A549 (cell line): ENCODE data around the gene PI16. TPM values are rescaled to one million over a fixed set of nuclear protein-coding genes. Genes with fewer than 3 reads are reported as not detected.
"Not testable (repeated sequence)": the region's sequence is repeated elsewhere in the genome, so short reads cannot be mapped to it uniquely, and the experiment has no call there.

ENCODE experiments used
- ATAC-seq, 2 experiments: fragments of 200-7000 bp in 1 of 2; fragments of >200 bp in 1 of 2; cut with Nextera tagmentation in 1 of 2; cut with Tn5 transposase in 1 of 2; 3 replicates each; pipeline versions ENCODE4 v1.8.0 to v1.9.1; 2018 to 2020; ENCODE audit warnings: mild to moderate bottlenecking in 1 of 2, moderate library complexity in 1 of 2
- CTCF ChIA-PET: fragments of 300-600 bp; sonication (Branson Sonifier 250); formaldehyde crosslinking; extraction: SDS; loops from one replicate; lab custom pipeline; 2021; ENCODE audit warnings: antibody characterized with exemption, inconsistent platforms; lab: Yijun Ruan, JAX
- POLR2A ChIA-PET: fragments of 350-600 bp; formaldehyde crosslinking; extraction: SDS; loops from one replicate; lab custom pipeline; 2021; ENCODE audit warnings: antibody characterized with exemption, inconsistent platforms; lab: Yijun Ruan, JAX
- DNase-seq, 2 experiments: peaks; one replicate each; pipeline versions ENCODE4 v3.0.0 to v3.0.0-alpha.2; 2011 to 2016; ENCODE audit warnings: low read depth in 1 of 2, low spot score in 1 of 2
- FAIRE-seq: peaks from 2 replicates; lab custom pipeline; 2011; peaks lifted over from hg19 to GRCh38; lab: Jason Lieb, UNC
- H3K27ac ChIP-seq, 2 experiments: fragments of >200 bp; sonication (Bioruptor Twin); formaldehyde crosslinking; 3 replicates each; pipeline ENCODE4 v1.5.1; 2016 to 2017
- H3K4me1 ChIP-seq: fragments of >200 bp; sonication (Bioruptor Twin); formaldehyde crosslinking; 3 replicates; pipeline ENCODE4 v1.6.1; 2016
- H3K4me2 ChIP-seq: fragments of >200 bp; sonication (Bioruptor Twin); formaldehyde crosslinking; 3 replicates; pipeline ENCODE4 v1.6.1; 2016
- H3K4me3 ChIP-seq: fragments of >200 bp; sonication (Bioruptor Twin); formaldehyde crosslinking; 3 replicates; pipeline ENCODE4 v1.5.1; 2016
- H3K9me3 ChIP-seq: fragments of >200 bp; sonication (Bioruptor Twin); formaldehyde crosslinking; 3 replicates; pipeline ENCODE4 v1.6.1; 2016
- BHLHE40 ChIP-seq: IDR thresholded peaks from 2 replicates; pipeline ENCODE4 v1.6.1; 2012; ENCODE audit warnings: low read depth, low read length, inconsistent platforms
- CBX2 ChIP-seq: fragments of 200-600 bp; sonication (generic); IDR thresholded peaks from 2 replicates; pipeline ENCODE4 v1.6.1; 2016; ENCODE audit warnings: low read depth, mild to moderate bottlenecking, borderline replicate concordance
- CBX8 ChIP-seq: fragments of 200-600 bp; sonication (generic); IDR thresholded peaks from 2 replicates; pipeline ENCODE4 v1.6.1; 2016
- ESRRA ChIP-seq: fragments of 150-350 bp; IDR thresholded peaks from 2 replicates; pipeline ENCODE4 v1.6.1; 2014; ENCODE audit warnings: mild to moderate bottlenecking, low read length, borderline replicate concordance
- FOSB ChIP-seq: fragments of 250-450 bp; sonication (Bioruptor Pico); IDR thresholded peaks from 2 replicates; pipeline ENCODE4 v1.5.0; 2020; ENCODE audit warnings: mild to moderate bottlenecking, moderate library complexity
- HOXA7 ChIP-seq: fragments of 250-450 bp; sonication (Bioruptor Pico); IDR thresholded peaks from 2 replicates; pipeline ENCODE4 v1.5.0; 2020; ENCODE audit warnings: mild to moderate bottlenecking, moderate library complexity
- JUNB ChIP-seq: fragments of >200 bp; sonication (Bioruptor Twin); formaldehyde crosslinking; IDR thresholded peaks from 2 replicates; pipeline ENCODE4 v1.6.1; 2016
- MAFK ChIP-seq: fragments of 450-650 bp; IDR thresholded peaks from 2 replicates; pipeline ENCODE4 v1.6.1; 2014; ENCODE audit not compliant: partially characterized antibody
- MYC ChIP-seq: IDR thresholded peaks from 2 replicates; pipeline ENCODE4 v1.6.1; 2012; ENCODE audit warnings: mild to moderate bottlenecking, inconsistent platforms, low read length, improper control_type of control experiment, borderline replicate concordance
- NFE2L2 ChIP-seq: fragments of 150-350 bp; conservative IDR thresholded peaks from 2 replicates; pipeline ENCODE4 v1.6.1; 2014; ENCODE audit warnings: low read length
- NR3C1 ChIP-seq: fragments of >200 bp; sonication (Bioruptor Twin); formaldehyde crosslinking; IDR thresholded peaks from 3 replicates; pipeline ENCODE4 v1.6.1; 2017
- RCOR1 ChIP-seq: fragments of 150-350 bp; IDR thresholded peaks from 2 replicates; pipeline ENCODE4 v1.6.1; 2014; ENCODE audit warnings: antibody characterized with exemption, low read length, low read depth
- RFX5 ChIP-seq: fragments of 450-650 bp; IDR thresholded peaks from 2 replicates; pipeline ENCODE4 v1.7.1; 2014; ENCODE audit warnings: antibody characterized with exemption, mild to moderate bottlenecking, moderate library complexity
- RNF2 ChIP-seq: fragments of 200-600 bp; sonication (generic); IDR thresholded peaks from 2 replicates; pipeline ENCODE4 v1.6.1; 2016; ENCODE audit warnings: low read depth, mild to moderate bottlenecking, antibody characterized with exemption, moderate library complexity, borderline replicate concordance
- ZFP36 ChIP-seq: fragments of 450-650 bp; IDR thresholded peaks from 2 replicates; pipeline ENCODE4 v1.6.1; 2014; ENCODE audit warnings: borderline replicate concordance; ENCODE audit not compliant: partially characterized antibody
- ZSCAN20 ChIP-seq: fragments of 250-450 bp; sonication (Bioruptor Pico); IDR thresholded peaks from 2 replicates; pipeline ENCODE4 v1.8.0; 2022; ENCODE audit warnings: mild to moderate bottlenecking, moderate library complexity
- WGBS: methylation state at CpG from one replicate; pipeline ENCODE4 v1.1.6; 2017; ENCODE audit errors: missing lambda C conversion rate; 5-methylcytosine and 5-hydroxymethylcytosine counted together
- polyA plus RNA-seq, 4 experiments: library from polyadenylated mRNA; depleted of rRNA in 3 of 4; stranded (reverse); fragments of >200 nt; fragmentation: RNase III in 1 of 4; extraction: RNeasy Plus Mini Kit Qiagen cat#74134 plus additional on column Dnase treatment in 1 of 4; gene quantifications; 2 replicates in 3 of 4; 3 replicates in 1 of 4; pipeline ENCODE4 v1.2.3, GENCODE V29; 2011 to 2017
- TF ChIP-seq, protein P1 (sequence below): fragments of >200 bp; sonication (Bioruptor Twin); formaldehyde crosslinking; IDR thresholded peaks from 3 replicates; pipeline ENCODE4 v1.5.1; 2016
- TF ChIP-seq, protein P2 (sequence below): fragments of 150-350 bp; IDR thresholded peaks from 2 replicates; pipeline ENCODE4 v1.6.1; 2014; ENCODE audit warnings: low read depth, mild to moderate bottlenecking, low read length

Gene PI16
- polyA plus RNA-seq, 2 of the 4 experiments (the other 2 are of a cell fraction) = not detected

DNA sequence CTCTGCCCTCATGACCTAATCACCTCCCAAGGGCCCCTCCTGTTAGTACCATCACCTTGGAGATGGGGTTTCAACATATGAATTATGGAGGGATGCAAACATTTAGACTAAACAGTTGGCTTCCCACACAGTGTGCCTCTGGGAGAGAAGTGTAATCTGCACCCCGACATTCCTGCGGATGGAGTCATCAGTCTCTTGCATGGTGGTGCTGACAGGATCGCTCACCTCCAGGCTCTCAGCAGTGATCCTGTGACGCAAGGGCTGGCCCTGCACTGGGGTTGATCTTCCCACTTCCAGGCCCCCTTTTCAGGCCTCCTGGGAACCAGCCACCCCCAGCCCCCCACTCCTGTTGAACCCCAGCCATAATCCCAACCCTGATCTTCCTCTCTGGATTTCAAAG is 16.0 kb upstream of the PI16 start (continued):
- no peak for TF ChIP-seq RNF2

DNA sequence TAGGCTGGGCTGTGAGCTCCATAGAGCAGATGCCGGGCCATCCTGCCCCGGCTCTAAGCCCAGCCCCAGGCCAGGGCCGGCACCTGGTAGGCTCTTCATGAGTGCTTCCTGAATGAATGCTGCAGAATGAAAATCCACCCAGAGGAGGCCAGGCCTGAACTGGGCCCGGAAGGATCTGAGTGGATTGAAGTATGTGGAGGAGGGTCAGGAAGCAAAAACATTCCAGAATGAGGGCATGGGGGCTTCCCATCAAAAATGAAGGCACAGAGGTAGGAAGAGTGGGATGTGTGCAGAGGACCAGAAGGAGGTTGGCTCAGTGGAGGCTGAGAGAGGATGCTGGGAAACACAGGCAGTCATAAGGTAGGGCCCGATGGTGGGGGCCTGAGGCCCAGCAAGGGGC is 15.5 kb upstream of the PI16 start:
- H3K9me3 ChIP-seq, CTCF ChIA-PET, H3K4me2 ChIP-seq, POLR2A ChIA-PET, ATAC-seq, DNase-seq, FAIRE-seq, H3K4me3 ChIP-seq, H3K4me1 ChIP-seq, H3K27ac ChIP-seq: not testable (repeated sequence)
- 87% methylated on average over 2 of the region's 5 CpGs for WGBS

DNA sequence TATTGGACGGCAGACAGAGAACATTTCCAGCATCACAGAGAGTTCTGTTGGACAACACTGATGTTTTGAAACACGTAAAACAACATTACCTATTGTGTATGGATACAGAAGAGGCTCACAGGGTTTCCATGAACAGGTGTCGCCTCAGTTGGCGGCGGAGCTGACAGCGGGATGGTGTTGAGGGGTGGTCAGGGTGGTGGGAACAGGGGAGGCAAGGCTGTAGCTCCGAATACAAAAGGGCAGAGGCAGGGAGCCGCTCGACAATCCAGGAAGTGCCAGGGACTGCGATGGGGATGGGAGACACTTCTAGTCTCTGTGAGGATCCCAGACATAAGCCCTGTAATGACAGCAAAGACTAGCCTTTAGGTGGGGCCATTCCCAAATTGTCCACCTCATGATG is 14.5 kb upstream of the PI16 start:
- Histone ChIP-seq H3K4me2 (no peak overlapping the region), H3K4me1 (no peaks in the 10 kb centered on the region), H3K9me3 (no peaks in the 10 kb centered on the region), H3K27ac (no peak overlapping the region), H3K4me3 (no peak overlapping the region)
- DNase-seq (no peak), FAIRE-seq (no peak), ATAC-seq (no peak; a peak in 1 of 6 replicates)
- TF ChIP-seq ZSCAN20 (no peak), MYC (no peak), NR3C1 (no peak), RCOR1 (no peak), HOXA7 (CRISPR knock-in tag) (no peak), ZFP36 (no peak), RFX5 (no peak), ESRRA (no peak), NFE2L2 (no peak), JUNB (no peak), MAFK (no peak), CBX2 (no peak), BHLHE40 (no peak), CBX8 (no peak), FOSB (CRISPR knock-in tag) (no peak)
- TF ChIP-seq, protein P1, sequence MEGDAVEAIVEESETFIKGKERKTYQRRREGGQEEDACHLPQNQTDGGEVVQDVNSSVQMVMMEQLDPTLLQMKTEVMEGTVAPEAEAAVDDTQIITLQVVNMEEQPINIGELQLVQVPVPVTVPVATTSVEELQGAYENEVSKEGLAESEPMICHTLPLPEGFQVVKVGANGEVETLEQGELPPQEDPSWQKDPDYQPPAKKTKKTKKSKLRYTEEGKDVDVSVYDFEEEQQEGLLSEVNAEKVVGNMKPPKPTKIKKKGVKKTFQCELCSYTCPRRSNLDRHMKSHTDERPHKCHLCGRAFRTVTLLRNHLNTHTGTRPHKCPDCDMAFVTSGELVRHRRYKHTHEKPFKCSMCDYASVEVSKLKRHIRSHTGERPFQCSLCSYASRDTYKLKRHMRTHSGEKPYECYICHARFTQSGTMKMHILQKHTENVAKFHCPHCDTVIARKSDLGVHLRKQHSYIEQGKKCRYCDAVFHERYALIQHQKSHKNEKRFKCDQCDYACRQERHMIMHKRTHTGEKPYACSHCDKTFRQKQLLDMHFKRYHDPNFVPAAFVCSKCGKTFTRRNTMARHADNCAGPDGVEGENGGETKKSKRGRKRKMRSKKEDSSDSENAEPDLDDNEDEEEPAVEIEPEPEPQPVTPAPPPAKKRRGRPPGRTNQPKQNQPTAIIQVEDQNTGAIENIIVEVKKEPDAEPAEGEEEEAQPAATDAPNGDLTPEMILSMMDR = no peak
- TF ChIP-seq, protein P2, sequence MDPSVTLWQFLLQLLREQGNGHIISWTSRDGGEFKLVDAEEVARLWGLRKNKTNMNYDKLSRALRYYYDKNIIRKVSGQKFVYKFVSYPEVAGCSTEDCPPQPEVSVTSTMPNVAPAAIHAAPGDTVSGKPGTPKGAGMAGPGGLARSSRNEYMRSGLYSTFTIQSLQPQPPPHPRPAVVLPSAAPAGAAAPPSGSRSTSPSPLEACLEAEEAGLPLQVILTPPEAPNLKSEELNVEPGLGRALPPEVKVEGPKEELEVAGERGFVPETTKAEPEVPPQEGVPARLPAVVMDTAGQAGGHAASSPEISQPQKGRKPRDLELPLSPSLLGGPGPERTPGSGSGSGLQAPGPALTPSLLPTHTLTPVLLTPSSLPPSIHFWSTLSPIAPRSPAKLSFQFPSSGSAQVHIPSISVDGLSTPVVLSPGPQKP = no peak
- POLR2A ChIA-PET = no interaction called here
- CTCF ChIA-PET = interaction anchor here (1.1 kb wide), 1 partner anchor 38 kb away, joined by 3 read pairs; no protein-coding TSS in a partner anchor
- WGBS = 60% methylated on average over 10 of the region's 10 CpGs

DNA sequence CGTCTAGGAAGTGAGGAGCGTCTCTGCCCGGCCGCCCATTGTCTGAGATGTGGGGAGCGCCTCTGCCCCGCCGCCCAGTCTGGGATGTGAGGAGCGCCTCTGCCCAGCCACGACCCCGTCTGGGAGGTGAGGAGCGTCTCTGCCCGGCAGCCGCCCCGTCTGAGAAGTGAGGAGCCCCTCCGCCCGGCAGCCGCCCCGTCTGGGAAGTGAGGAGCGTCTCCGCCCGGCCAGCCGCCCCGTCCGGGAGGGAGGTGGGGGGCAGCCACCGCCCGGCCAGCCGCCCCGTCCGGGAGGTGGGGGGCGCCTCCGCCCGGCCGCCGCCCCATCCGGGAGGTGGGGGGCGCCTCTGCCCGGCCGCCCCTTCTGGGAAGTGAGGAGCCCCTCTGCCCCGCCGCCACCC is 13.0 kb upstream of the PI16 start:
- H3K4me1 ChIP-seq, H3K9me3 ChIP-seq, CTCF ChIA-PET, FAIRE-seq, POLR2A ChIA-PET, H3K4me2 ChIP-seq, H3K27ac ChIP-seq, H3K4me3 ChIP-seq, ATAC-seq, DNase-seq: not testable (repeated sequence)
- WGBS = 60% methylated on average over 1 of the region's 40 CpGs

DNA sequence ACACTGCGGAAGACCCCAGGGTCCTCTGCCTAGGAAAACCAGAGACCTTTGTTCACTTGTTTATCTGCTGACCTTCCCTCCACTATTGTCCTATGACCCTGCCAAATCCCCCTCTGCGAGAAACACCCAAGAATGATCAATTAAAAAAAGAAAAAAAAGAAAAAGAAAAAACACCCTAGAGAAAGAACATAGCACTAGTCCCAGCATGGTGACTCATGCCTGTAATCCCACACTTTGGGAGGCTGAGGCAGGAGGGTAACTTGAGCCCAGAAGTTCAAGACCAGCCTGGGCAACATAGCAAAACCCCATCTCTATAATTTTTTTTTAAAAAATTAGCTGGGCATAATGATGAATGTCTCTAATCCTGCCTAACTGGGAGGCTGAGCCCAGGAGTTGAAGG is 12.2 kb upstream of the PI16 start:
- H3K27ac ChIP-seq, FAIRE-seq, DNase-seq, H3K9me3 ChIP-seq, H3K4me3 ChIP-seq, H3K4me2 ChIP-seq, ATAC-seq, CTCF ChIA-PET, POLR2A ChIA-PET, H3K4me1 ChIP-seq: not testable (repeated sequence)
- WGBS = 89% methylated on average over 1 of the region's 2 CpGs
